DMS 273 (cell line): Measurements from ENCODE around the gene FYB2.

Source experiments
- DNase-seq: peaks from one replicate; lab custom pipeline; 2025; ENCODE audit not compliant: unreplicated experiment; lab: John Stamatoyannopoulos, UW

FYB2 gene

GRCh38 chr1:56819387-56819899, at the start of gene FYB2:
FYB2 (minus strand) TSS chr1:56819404; CDS start chr1:56819290, 114 bp downstream.
- no peak for DNase-seq

GRCh38 chr1:56868761-56869160, 49.6 kb upstream of the FYB2 start:
- no peak for DNase-seq

- no peak for DNase-seq
Measured at GRCh38 chr1:56867491-56867890, 48.3 kb upstream of the FYB2 start.

DNA sequence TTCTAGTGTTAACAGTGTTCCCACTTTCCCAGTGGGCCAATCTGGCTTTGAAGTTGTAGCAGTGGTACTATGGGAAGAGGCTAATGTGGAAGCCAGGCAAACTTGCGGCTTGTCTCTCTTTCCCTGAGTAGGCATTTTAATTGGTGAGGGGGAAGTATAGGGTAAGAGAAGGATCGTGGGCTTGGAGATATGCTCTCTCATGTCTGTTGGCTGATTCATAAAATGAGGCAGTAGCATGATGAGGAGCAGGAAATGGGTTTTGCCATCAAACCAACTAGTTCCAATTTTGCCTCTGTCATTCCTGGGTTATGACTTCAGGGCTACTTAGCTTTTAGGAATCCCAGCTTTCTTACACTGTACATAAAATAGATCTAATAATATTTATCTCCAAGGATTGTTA, 47.5 kb upstream of the FYB2 start:
- no peak for DNase-seq

DNA sequence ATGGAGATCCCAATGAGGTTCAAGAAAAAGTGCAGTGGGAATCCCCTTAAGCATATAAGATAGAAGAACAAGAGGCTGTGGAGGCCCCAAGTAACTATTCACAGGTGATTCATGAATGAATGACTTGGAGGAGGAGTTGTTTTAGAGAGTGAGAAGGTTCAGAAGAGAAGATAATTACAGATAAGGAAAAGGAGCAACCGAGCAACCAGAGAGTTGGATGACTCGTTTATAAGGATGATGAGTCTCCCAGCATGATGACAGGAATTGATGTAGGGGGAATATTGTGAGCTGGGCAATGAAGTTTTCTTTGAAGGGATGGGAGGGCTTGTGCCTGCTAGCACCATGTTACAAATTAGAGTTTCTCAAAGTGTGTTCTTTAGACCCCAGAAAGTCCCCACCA, 45.2 kb upstream of the FYB2 start:
- no peak for DNase-seq

DNA sequence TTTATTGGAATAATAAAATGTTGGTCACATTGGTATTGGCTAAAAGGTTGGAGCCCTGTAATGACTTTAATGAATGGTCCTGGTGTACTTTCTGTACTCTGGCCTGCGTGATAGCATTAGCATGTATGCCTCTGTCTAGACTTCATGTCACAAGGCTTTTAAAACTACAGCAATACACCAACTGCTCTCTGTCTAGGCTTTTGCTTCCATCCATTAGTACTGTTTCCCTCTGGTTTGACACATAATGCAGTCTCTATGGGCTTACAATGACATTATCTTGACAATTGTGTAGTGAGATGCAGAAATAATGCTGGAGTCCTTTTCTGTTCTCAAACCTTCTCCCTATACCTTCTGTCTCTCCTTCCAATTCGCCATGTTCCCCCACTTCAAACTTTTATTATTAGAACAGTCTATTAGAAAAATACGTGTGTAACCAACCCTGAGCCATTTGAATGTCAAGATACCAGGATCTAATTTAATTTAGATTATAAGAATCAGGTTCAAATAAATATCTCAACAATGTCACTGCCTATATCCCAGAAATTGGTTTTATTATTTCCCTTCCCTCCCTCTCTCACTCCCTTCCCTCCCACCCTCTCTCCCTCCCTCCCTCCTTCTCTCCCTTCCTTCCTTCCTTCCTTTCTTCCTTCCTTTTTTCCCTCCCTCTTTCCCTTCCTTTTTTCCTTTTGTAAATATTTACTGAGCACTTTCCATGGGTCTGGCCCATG, 44.2 kb upstream of the FYB2 start:
- no peak for DNase-seq

DNA sequence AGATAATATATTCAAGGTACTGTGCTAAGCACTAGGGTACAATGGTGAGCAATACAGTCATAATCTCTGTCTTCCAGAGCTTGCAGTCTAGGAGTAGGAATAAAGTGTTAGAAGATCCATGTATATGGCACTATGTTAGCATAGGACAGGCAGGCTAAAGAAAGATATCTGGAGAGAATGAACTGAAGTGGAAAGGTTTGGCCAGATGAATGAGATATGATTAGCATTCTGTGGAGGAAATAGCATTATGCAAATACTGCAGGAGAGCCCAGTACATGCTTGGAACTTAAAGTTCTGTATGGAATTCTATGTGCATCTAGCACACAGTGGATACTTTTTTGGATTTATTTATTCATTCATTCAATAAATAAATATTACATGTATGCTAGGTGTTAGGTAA, 40.1 kb upstream of the FYB2 start:
- DNase-seq = no peak

- no peak for DNase-seq
Measured at GRCh38 chr1:56856186-56856585, 37.0 kb upstream of the FYB2 start.

DNA sequence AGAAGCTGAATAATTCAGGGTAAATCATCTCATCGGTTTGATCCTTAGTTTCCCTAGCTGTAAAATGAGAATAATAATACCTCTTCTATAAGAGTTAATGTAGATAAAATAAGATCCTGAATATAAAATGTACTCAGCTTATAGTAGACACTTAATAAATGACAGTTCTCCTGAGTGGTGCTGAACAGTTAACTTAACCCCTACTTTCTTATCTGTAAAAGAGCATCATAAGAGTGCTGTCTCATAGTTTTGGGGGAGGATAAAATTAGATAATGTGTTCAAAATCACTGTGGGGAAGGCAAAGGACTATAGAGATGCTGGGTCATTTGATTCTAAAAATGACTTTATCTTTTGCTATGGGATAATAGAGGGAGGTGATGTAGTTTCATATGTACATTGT, 36.0 kb upstream of the FYB2 start:
- no peak for DNase-seq

DNA sequence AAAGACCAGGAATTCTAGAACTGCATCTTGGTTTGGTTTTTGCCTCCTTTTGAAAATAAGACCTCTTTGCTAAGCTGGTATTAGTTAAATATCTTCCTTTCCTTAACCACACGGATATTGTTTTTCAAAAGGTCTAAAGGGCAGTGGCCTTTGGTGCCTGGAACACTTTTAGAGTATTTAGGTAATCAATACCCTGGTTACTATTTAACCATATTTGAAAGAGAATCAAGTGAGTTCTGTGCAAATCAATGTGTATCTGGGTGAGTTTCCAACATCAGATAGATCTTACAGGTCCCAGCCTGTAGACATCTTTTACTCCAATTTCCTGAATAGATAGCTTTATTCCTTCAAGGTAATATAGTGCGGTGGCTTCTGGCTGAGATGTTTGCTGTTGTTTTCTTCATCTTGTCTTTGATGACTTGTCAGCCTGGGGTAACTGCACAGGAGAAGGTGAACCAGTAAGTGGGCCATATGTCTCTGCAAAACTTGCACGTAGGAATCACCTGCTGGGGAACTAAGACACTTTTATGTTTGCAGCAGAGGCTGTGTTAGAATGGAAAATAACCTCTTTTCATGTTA, 35.4 kb upstream of the FYB2 start, which contains the start of gene C8A:
TSS of gene C8A (plus strand) at position 277 of the 579 bp plus-strand sequence. CDS start at position 382, 105 bp downstream.
- no peak for DNase-seq

GRCh38 chr1:56852476-56852875, 33.3 kb upstream of the FYB2 start:
- no peak for DNase-seq

GRCh38 chr1:56850922-56851321, 31.7 kb upstream of the FYB2 start:
- DNase-seq = no peak

DNA sequence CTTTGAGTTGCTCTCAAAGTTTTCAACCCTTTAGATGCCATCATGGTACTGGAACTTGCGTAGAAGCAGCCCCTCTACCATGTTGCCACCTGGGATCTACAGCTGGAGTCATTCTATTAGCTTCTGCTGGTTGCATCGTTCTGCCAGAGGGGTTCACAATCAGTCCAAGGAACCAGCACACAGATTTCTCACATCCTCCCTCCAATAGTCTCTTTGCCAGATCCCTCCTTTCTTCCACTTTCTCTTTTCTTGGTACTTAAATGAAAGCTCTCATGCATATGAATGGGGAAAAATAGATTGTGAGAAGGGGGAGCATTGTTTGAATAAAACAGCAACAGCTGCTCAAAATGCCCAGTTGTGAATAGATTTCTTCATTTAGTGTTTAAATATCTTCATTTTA, 31.2 kb upstream of the FYB2 start:
- DNase-seq = no peak

- DNase-seq = no peak
Measured at GRCh38 chr1:56849750-56850149, 30.5 kb upstream of the FYB2 start.

DNA sequence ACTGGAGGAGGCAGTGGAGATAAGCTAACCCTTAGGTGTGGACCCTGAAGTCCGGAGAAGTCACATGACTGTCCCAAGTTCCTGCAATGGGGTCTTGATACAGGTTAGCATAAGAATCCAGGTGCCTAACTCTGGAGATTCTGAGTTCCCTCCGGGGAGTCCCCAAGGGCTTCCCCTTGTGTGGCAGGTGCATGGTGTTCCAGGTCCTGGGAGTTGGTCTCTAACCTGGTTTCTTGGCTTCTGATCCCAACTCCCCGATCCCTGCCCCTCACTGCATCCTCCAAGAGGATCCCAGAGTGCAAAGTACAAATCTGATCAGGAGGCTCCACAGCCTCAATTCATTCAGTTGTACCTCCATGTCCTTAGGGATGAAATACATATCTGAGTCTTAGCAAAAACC, 26.1 kb upstream of the FYB2 start:
- DNase-seq = no peak

- no peak for DNase-seq
Measured at GRCh38 chr1:56844545-56845136, 25.4 kb upstream of the FYB2 start.

GRCh38 chr1:56843544-56843943, 24.3 kb upstream of the FYB2 start:
- DNase-seq = no peak

DNA sequence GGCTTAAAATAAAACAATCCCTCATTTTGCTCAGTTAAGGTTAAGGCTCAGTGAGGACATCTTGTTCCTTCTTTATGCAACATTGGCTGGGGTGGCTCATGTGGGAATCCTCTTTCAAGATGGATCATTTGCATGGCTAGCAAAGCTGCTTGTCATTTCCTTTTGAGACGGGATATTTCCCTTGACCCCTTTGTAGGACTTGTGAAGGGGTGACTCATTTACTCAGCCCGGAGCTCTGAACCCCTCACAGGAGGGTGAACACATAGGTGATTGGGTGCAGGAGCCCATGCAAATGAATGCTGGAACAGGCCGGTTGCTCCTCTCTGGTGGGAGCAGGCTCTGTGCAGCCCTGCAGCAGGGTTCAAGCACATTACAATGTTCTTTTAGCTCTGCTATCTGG, 19.6 kb upstream of the FYB2 start:
- no peak for DNase-seq

GRCh38 chr1:56837244-56837939, 18.2 kb upstream of the FYB2 start:
- no peak for DNase-seq

GRCh38 chr1:56836359-56836758, 17.2 kb upstream of the FYB2 start:
- DNase-seq = no peak

DNA sequence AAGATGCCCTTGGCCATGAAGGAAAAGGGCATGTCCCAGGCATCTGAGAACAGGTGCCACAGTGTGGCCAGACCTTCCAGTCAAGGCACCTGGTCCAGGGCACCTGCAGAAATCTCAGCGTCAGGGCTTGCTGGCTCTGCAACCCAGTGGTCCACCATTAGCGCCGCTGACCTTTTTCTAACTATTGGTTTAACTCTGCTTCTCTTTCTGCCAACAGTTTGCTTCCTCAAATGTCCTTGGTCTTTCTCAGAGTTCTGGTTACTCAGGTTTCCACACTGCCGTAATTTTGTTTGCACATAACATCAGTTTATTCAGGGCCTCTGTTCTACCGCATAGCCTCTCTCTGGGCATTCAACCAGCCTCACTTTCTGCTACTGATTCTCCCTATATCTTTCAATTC, 16.5 kb upstream of the FYB2 start:
- DNase-seq = no peak
